RPMI7951 (cell line): Measurements from ENCODE around the gene FCRLA. TPM values are rescaled to one million over a fixed set of nuclear protein-coding genes. Genes with fewer than 3 reads are reported as not detected.

ENCODE experiments used
- DNase-seq: peaks from one replicate; pipeline ENCODE4 v3.0.0-alpha.2; 2012; ENCODE audit warnings: low read depth
- total RNA-seq: library from RNA; depleted of rRNA; stranded (reverse); fragments of >200 nt; shearing (Covaris generic); gene quantifications from 2 replicates; pipeline ENCODE4 v1.2.3, GENCODE V29; 2014; rRNA removed

Gene FCRLA
- total RNA-seq, 1 experiment from 2014 or later: 16.7 TPM

DNA sequence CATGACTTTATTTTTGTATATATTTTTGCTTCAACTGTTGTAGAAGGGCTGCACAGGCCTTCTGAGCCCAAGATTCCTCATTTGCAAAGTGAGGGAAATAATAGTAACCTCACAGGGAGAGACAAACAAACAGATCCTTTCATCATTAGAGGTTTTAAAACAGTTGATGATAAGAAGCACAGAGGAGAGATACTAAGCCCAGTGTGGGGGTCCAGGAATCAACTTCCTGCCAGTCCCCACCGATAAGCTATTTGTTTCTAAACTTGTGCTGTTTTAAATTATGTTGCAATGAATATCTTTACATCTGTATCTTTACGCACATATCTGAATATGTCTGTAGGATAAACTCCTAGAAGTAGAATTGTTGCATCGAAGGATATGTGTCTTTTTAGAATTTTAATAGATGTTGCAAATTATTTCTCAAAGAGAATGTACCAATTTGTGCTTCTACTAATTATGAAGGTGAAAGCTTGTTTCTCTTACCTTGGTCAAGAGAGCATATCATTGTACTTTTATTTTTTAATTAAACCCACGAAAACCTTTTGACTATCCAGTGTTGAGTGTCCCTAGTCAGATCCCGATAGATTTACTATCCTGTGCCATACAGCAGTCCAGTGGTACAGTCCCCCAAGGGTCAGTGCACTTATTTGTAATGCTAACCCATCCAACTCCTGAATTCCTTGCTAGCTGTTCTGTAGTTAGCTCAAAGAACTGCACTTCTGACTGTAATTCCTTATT, 25.1 kb downstream of the FCRLA start:
- DNase-seq: no peak

DNA sequence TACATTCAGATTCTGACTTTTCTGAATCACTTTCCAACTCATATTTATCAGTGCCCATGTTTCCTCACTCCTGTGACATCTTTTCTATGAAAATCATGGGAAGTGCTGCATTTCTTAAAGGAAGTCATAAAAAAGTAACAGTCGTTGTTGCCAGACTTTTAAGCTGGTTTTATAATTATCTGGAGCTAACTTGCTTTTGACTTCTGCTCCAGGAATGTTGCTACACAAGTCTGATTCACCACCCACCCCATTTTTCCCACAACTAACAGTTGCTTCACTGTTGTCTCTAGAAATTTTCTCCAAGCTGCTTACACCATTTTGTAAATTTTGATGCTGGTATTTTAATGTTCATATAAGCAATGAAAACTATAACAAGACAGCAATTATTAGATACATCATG, 26.5 kb downstream of the FCRLA start:
- peak; percentile 76 for DNase-seq

DNA sequence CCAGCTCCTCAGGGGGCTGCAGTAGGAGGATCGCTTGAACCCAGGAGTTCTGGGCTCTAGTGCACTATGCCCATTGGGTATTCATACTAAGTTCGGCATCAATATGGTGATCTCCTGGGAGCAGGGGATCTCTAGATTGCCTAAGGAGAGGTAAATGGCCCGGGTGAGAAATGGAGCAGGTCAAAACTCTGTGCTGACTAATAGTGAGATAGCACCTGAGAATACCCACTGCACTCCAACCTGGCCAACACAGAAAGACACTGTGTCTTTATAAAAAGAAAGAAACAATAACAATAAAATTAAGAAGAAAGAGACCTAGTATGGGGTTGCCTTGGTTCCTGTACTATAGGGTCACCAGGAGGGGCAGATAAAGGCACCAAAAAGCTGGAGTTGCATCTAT, 28.8 kb downstream of the FCRLA start:
- DNase-seq: no peak

DNA sequence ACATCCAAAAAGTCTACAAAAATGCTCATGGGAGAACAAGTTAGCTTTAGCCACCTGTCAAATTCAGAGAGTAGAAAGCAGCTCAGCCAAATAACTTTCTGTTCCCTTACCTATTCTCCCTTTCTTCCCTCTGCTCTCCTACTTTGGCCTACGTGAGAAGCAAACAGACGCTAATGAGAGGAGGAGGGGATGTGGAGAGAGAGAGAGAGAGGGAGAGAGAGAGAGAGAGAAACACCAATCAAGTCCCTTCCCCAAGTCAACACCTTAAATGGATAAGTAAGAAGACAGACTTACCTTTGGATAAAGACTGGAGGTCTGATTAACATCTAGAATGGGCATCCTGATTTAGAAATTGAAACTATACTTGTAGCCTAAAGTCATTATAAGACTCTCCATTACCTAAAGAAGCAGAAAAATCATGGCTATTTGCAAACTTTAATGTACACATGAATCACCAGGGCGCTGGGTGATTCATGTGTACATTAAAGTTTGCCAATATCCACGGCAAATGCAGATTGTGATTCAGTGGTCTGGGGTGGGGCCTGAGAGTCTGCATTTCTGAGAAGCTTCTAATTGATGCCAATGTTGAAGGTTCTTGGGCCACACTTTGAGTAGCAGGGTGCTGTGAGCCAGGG, 29.4 kb downstream of the FCRLA start:
- DNase-seq: no peak

DNA sequence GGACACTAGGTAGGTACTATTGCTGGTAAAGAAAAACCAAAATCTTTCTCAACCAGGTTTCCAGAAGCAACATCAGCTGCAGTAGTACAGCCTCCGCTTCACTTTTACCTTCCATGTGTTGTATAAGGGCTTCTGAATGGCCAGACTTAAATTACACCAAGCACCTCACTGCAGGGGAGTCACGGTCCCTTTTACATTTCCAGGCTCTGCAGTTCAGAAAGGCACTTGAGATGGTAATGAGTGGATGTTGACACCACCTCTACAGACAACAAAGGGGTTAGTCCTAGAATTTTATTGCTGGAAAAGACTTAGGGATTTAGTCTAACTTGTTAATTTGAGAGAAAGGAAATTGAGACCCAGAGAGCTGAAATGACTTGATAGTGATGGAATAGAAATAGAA, 30.6 kb downstream of the FCRLA start:
- no peak for DNase-seq

- peak; percentile 80 for DNase-seq
Observed at GRCh38 chr1:161738627-161739287, 31.7 kb downstream of the FCRLA start.

DNA sequence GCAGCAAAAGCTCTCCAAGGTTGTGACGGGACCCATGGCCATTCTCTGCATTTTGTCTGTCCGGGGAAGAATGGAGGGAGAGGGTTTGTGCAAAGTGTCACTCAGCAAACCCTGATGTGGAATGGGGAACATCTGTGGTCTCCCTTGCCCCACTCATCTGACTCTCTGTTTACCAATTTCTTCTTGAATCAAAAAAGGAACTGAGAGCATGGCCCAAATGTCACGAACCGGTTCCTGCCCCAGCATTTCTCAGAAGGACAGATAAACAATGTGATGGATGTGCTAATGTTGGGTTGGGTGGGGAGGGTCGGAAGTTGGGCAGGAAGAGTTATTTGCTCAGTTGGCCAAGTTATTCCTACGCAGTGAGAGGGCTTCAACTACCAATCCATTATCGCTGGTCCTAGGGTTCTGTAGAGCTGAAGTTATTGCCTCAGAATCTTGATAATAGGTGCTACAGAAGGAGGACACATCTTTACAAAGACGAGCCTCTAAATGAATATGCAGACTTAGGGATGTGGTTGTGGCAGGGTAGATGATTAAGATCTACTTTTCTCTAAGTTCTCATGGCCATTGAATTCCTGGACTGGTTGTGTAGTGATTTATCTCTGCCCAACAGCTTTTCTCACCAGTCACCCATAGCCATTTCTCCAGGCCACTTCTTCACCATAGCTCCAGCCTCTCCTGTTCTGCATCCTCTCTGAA, 33.0 kb downstream of the FCRLA start:
- DNase-seq: no peak

DNA sequence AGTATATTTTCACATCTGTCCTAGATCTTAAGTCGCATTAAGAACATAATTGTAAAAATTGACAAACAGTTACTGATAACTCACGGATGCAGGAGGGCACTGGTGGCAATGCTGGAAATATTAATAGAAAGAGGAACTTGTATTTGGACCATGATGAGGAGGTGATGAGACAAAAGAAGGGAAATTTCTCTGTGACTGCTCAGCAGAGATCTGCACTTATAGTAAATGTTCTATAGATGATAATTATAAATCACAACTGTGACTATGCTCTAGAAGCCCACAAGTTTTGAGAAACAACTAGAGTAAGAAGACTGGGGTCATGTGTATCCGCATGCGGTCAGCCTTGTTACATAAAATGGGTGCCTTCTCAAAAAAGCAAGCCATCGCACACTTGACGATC, 33.9 kb downstream of the FCRLA start:
- DNase-seq: no peak

DNA sequence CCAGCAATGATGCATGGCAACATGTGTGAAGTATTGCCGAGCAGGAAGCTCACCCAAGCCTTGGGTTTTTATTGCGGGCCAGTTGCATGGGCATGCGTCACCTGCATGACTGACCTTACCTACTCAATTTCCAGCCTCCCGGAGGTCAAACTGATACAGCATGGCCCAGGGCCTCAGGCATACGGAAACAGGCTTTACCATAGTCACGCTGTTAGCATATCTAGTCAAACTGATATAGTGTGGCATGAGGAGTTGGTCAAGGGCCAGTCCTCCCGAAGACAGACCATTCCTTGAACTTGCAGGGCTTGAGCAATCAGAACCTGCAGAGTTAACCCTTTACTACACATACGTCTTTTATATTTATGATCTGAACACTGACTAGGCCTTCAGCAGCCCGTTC, 36.2 kb downstream of the FCRLA start:
- peak; percentile 79 for DNase-seq

DNA sequence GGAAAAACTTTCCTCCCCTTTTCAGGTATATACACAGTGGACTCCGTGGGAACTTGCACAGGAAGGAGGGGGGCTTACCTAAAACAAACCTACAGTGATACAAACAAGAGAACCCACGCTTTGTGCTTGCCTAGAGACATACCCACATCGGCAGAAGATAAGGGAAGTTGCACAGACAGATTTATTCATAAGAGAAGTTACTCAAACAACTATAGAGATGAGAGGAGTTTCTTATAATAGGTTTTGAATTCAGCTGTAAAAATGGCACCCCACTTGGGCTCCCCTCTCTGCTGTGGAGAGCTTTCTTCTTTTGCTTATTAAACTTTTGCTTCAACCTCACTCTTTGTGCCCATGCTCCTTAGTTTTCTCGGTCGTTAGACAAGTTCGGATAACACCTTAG, 40.8 kb downstream of the FCRLA start:
- DNase-seq: no peak

DNA sequence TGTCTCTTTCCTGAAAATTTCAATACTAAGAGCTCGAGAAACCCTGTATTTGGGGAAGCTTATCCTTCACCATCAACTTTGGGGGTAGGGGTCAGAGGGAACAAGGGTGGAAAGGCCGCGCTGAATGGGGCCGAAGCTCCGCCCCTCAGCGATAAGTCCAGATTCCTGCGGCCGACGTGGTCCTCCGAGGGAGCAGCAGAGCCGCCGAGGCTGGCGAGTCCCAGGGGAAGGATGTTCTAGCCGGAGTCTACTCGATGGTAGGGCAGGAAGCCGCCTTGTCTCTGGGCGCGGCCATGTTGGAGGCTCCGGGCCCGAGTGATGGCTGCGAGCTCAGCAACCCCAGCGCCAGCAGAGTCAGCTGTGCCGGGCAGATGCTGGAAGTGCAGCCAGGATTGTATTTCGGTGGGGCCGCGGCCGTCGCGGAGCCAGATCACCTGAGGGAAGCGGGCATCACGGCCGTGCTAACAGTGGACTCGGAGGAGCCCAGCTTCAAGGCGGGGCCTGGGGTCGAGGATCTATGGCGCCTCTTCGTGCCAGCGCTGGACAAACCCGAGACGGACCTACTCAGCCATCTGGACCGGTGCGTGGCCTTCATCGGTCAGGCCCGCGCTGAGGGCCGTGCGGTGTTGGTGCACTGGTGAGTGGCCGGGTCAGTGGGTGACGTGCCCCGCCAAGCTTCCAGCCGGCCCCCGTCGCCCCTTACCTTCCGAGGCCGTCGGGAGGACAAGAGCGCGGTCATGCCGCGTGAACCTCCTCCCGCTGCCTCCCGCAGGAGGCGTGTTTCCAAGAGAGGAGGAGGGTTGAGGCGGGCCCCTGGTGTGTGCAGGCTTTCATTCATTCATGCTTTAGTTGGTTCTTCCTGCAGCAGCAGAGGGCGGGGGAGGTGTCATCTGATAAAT, 42.7 kb downstream of the FCRLA start, which contains the start of gene DUSP12:
Gene DUSP12, plus strand, starts transcription at position 278 of the 899 bp plus-strand sequence. Its CDS starts 16 bp downstream, at position 294.
- peak; percentile 94 for DNase-seq

DNA sequence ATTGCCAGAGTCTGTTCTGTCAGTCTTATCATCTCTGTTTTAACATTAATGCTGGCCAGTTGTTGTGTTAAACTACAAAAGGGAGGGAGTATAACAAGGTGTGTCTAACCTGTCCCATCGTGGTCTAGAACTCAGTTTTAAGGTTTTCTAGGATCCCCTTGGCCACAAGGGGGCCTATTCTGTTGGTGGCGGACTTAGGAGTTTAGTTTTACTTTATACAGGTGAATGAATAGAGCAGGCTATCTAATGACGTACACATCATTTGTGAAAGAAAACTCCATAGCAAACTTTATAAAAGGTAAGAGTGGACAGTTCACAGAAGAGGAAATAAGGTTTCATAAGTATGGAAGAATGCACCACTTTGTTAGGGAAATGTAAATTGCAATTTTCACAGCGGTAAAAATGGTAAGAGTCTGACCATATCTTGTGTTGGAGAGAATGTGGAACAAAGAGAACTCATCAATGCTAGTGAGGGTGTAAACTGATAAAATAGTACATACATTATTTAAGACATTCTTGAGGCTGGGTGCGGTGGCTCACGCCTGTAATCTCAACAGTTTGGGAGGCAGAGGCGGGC, 56.6 kb downstream of the FCRLA start:
- DNase-seq: peak; percentile 23

Other genes starting within 250 kb of the FCRLA start
- gene FCGR2A, start 201.8 kb upstream of the FCRLA start, total RNA-seq: 0.68 and 2.9 TPM in 2 replicates
- gene HSPA6, start 182.7 kb upstream of the FCRLA start, total RNA-seq: 0.12 TPM in 1 of 2 replicates, not detected in the other
- not detected in 2 replicates for gene FCGR3A, start 157.4 kb upstream of the FCRLA start, total RNA-seq
- gene FCGR3B, start 76.1 kb upstream of the FCRLA start, total RNA-seq: not detected in 2 replicates
- gene FCGR2B, start 44.1 kb upstream of the FCRLA start, total RNA-seq: under 0.01 TPM in 1 of 2 replicates, not detected in the other
- gene FCRLB, start 14.3 kb downstream of the FCRLA start, total RNA-seq: 2.2 and 2.4 TPM in 2 replicates
- gene DUSP12, start 42.6 kb downstream of the FCRLA start, total RNA-seq: 45.9 and 55.0 TPM in 2 replicates
- 17.2 and 19.9 TPM in 2 replicates for gene ATF6, start 59.1 kb downstream of the FCRLA start, total RNA-seq